PFSK-1 (cell line): Measurements from ENCODE around the gene RECQL5.

Experiments
- FOXP2 ChIP-seq: optimal IDR thresholded peaks from 2 replicates; pipeline ENCODE3; 2011; ENCODE audit warnings: borderline replicate concordance, control low read depth, inconsistent platforms; ENCODE audit not compliant: insufficient read depth; ENCODE audit errors: extremely low read length, extremely low read depth
- POLR2AphosphoS5 ChIP-seq: IDR thresholded peaks from 2 replicates; pipeline ENCODE4 v1.6.1; 2012; ENCODE audit warnings: low read depth, mild to moderate bottlenecking, control low read depth, low read length, moderate library complexity
- REST ChIP-seq, 2 experiments: IDR thresholded peaks; 2 replicates each; pipeline versions ENCODE4 v1.6.1 to v1.8.0; 2011 to 2012; ENCODE audit warnings: low read depth in 2 of 2, low read length in 2 of 2, control low read depth in 1 of 2, inconsistent platforms in 1 of 2, mild to moderate bottlenecking in 1 of 2, moderate library complexity in 1 of 2; ENCODE audit not compliant: insufficient read depth in 1 of 2
- SIN3A ChIP-seq: IDR thresholded peaks from 2 replicates; pipeline ENCODE4 v1.6.1; 2012; ENCODE audit warnings: mild to moderate bottlenecking, low read length, moderate library complexity, borderline replicate concordance; ENCODE audit not compliant: insufficient read depth
- TAF1 ChIP-seq: IDR thresholded peaks from 2 replicates; pipeline ENCODE4 v1.6.1; 2012; ENCODE audit warnings: low read length, control low read depth, borderline replicate concordance; ENCODE audit not compliant: insufficient read depth

- TF ChIP-seq POLR2AphosphoS5 (no peak), REST (IDR thresholded peaks at IDR 0.05; ENCODE audit: insufficient read depth in 1 of 2, low read depth in 2 of 2, low read length in 2 of 2) (no peak), SIN3A (no peak), TAF1 (no peak), FOXP2 (no peak)
Measured at GRCh38 chr17:75584849-75585175, 82.1 kb downstream of the RECQL5 start.
